PC-9 (cell line): ENCODE measurements around the gene IMP3. TPM values are rescaled to one million over a fixed set of nuclear protein-coding genes. Genes with fewer than 3 reads are reported as not detected.

ENCODE experiments used
- BruUV-seq: library from RNA; stranded (reverse); fragments of 400-500 nt; replicated peaks from 2 replicates; lab custom pipeline; 2021; lab: Mats Ljungman, UMichigan
- CTCF ChIA-PET: fragments of 300-600 bp; sonication (Branson Sonifier 250); formaldehyde crosslinking; loops from one replicate; lab custom pipeline; 2022; ENCODE audit warnings: antibody characterized with exemption; lab: Charles Lee
- POLR2A ChIA-PET: fragments of 300-600 bp; sonication (Branson Sonifier 250); formaldehyde crosslinking; loops from one replicate; lab custom pipeline; 2022; ENCODE audit warnings: antibody characterized with exemption; ENCODE audit not compliant: unreplicated experiment; lab: Charles Lee
- DNase-seq, 2 experiments: peaks; one replicate each; pipeline versions ENCODE4 v3.0.0 to v3.0.0-alpha.2; 2015 to 2022; ENCODE audit warnings: mixed read lengths in 1 of 2
- H2AFZ ChIP-seq: fragments of 200-600 bp; sonication (generic); 2 replicates; pipeline ENCODE4 v1.8.1; 2017; ENCODE audit warnings: antibody characterized with exemption
- H3F3A ChIP-seq: fragments of 200-600 bp; sonication (generic); 2 replicates; pipeline ENCODE4 v1.8.1; 2017; ENCODE audit warnings: antibody characterized with exemption, mild to moderate bottlenecking, low read depth; ENCODE audit not compliant: insufficient read depth
- H3K27ac ChIP-seq: fragments of 200-600 bp; sonication (generic); 2 replicates; pipeline ENCODE4 v1.6.1; 2016; ENCODE audit warnings: mixed run types
- H3K27me3 ChIP-seq: fragments of 200-600 bp; sonication (generic); 2 replicates; pipeline ENCODE4 v1.6.1; 2016; ENCODE audit warnings: low read depth, mixed run types; ENCODE audit not compliant: insufficient read depth
- H3K36me3 ChIP-seq: fragments of 200-600 bp; sonication (generic); 2 replicates; pipeline ENCODE4 v1.6.1; 2016; ENCODE audit warnings: low read depth, mixed run types
- H3K4me1 ChIP-seq: fragments of 200-600 bp; sonication (generic); replicated peaks from 2 replicates; pipeline ENCODE4 v1.6.1; 2016; ENCODE audit warnings: mixed run types; ENCODE audit not compliant: insufficient read depth
- H3K4me2 ChIP-seq: fragments of 200-600 bp; sonication (generic); 2 replicates; pipeline ENCODE4 v1.6.1; 2017; ENCODE audit warnings: mixed run types
- H3K4me3 ChIP-seq: fragments of 200-600 bp; sonication (generic); 2 replicates; pipeline ENCODE4 v1.6.1; 2016; ENCODE audit warnings: mixed run types
- H3K79me2 ChIP-seq: fragments of 200-600 bp; sonication (generic); 2 replicates; pipeline ENCODE4 v1.6.1; 2017; ENCODE audit warnings: low read depth, mixed run types
- H3K9me2 ChIP-seq: fragments of 200-600 bp; sonication (generic); 2 replicates; pipeline ENCODE4 v1.8.1; 2017; ENCODE audit warnings: mild to moderate bottlenecking; ENCODE audit not compliant: insufficient read depth
- H3K9me3 ChIP-seq: fragments of 200-600 bp; sonication (generic); 2 replicates; pipeline ENCODE4 v1.8.1; 2016; ENCODE audit warnings: low read depth; ENCODE audit not compliant: insufficient read depth
- H4K20me1 ChIP-seq: fragments of 200-600 bp; sonication (generic); 2 replicates; pipeline ENCODE4 v1.8.1; 2017; ENCODE audit not compliant: insufficient read depth
- CTCF ChIP-seq: fragments of 200-600 bp; sonication (generic); conservative IDR thresholded peaks from 2 replicates; pipeline ENCODE4 v1.6.1; 2017; ENCODE audit warnings: mixed run types, antibody characterized with exemption, mild to moderate bottlenecking, moderate library complexity
- EZH2 ChIP-seq: fragments of 200-600 bp; sonication (generic); IDR thresholded peaks from 2 replicates; pipeline ENCODE4 v1.8.0; 2017; ENCODE audit warnings: antibody characterized with exemption, low read depth
- intact Hi-C: fragments of 100-400 bp; cut with micrococcal nuclease; formaldehyde crosslinking; loops from one replicate; pipeline ENCODE4 v1.10.0; 2022; ENCODE audit not compliant: unreplicated experiment
- total RNA-seq: library from RNA; stranded (reverse); gene quantifications from 2 replicates; pipeline ENCODE4 v1.2.3, GENCODE V29; 2021

IMP3 gene
- total RNA-seq, 1 experiment from 2014 or later, result 53.0 TPM

- H3K4me1 ChIP-seq, result peaks cover 26% of the 10 kb centered on the region
- ChIA-PET CTCF (interaction anchor here (0.6 kb wide), 1 partner anchor 18 kb away, joined by 3 read pairs; no protein-coding TSS in a partner anchor), POLR2A (no interaction called here)
- H3K79me2 ChIP-seq, result peaks cover 13% of the 10 kb centered on the region
- H3K4me2 ChIP-seq, result no peak overlapping the region
- H4K20me1 ChIP-seq, result 0 out of 2 replicates have a peak, but pooled peaks cover 4% of the 10 kb centered on the region
- no TSS peak for BruUV-seq
- no peak overlapping the region for H3K27ac ChIP-seq
- H2AFZ ChIP-seq, result no peak overlapping the region
- no peaks in the 10 kb centered on the region for H3K9me3 ChIP-seq
- no peaks in the 10 kb centered on the region for H3K36me3 ChIP-seq
- no peak for DNase-seq
- H3K27me3 ChIP-seq, result no peaks in the 10 kb centered on the region
- intact Hi-C loops, result no loop called here
- no peaks in the 10 kb centered on the region for H3K9me2 ChIP-seq
- no peak overlapping the region for H3K4me3 ChIP-seq
- TF ChIP-seq CTCF, result no peak
- no peak for TF ChIP-seq EZH2
- H3F3A ChIP-seq, result peaks cover 20% of the 10 kb centered on the region
Observed at GRCh38 chr15:75631935-75632334, 8.1 kb downstream of the IMP3 start.

- H3K9me2 ChIP-seq, result no peaks in the 10 kb centered on the region
- H3K4me1 ChIP-seq, result peaks cover 22% of the 10 kb centered on the region
- no peaks in the 10 kb centered on the region for H3K27me3 ChIP-seq
- H2AFZ ChIP-seq, result peak within 1 kb of the TSS; percentile 84
- intact Hi-C loops, result loop anchor here (2.0 kb wide), 3 partner anchors 15 to 57 kb away; partner anchors contain the start of gene IMP3
- POLR2A ChIA-PET, result interaction anchor here (0.5 to 0.8 kb wide), 9 partner anchors 13 to 258 kb away, joined by 3 to 13 read pairs (median 4); partner anchors contain the start of genes IMP3, MAN2C1 and SIN3A
- H3K4me3 ChIP-seq, result peak within 1 kb of the TSS; percentile 69
- TSS peak; percentile 79 for BruUV-seq
- peak within 1 kb of the TSS; percentile 69 for H3K4me2 ChIP-seq
- H4K20me1 ChIP-seq, result no peaks in the 10 kb centered on the region
- DNase-seq, result peak; percentile 76 to 87
- H3K36me3 ChIP-seq, result no peaks in the 10 kb centered on the region
- CTCF ChIA-PET, result interaction anchor here (0.6 to 0.7 kb wide), 2 partner anchors 22 to 111 kb away, joined by 5 to 7 read pairs; partner anchors contain the start of gene SNX33
- H3K9me3 ChIP-seq, result no peaks in the 10 kb centered on the region
- H3K27ac ChIP-seq, result peak within 1 kb of the TSS; percentile 73
- H3F3A ChIP-seq, result peaks cover 40% of the 10 kb centered on the region
- TF ChIP-seq CTCF (no peak), EZH2 (no peak)
- H3K79me2 ChIP-seq, result no peaks in the 10 kb centered on the region
Observed at GRCh38 chr15:75625542-75626347, 14.3 kb downstream of the IMP3 start, which contains the start of gene SNUPN. Gene SNUPN (minus strand): TSS chr15:75625725. CDS start chr15:75621051, 4,674 bp downstream.

GRCh38 chr15:75622505-75622904, 17.5 kb downstream of the IMP3 start:
- peaks cover 30% of the 10 kb centered on the region for H3F3A ChIP-seq
- no peak overlapping the region for H2AFZ ChIP-seq
- H3K9me2 ChIP-seq, result no peaks in the 10 kb centered on the region
- H3K4me1 ChIP-seq, result peaks cover 19% of the 10 kb centered on the region
- no peak for TF ChIP-seq CTCF
- TF ChIP-seq EZH2, result no peak
- no peaks in the 10 kb centered on the region for H3K9me3 ChIP-seq
- no peaks in the 10 kb centered on the region for H3K27me3 ChIP-seq
- H3K4me2 ChIP-seq, result no peak overlapping the region
- H3K79me2 ChIP-seq, result no peaks in the 10 kb centered on the region
- DNase-seq, result no peak
- H3K27ac ChIP-seq, result no peak overlapping the region
- peaks cover 4% of the 10 kb centered on the region; the same call in 1 of the 2 replicates for H3K36me3 ChIP-seq
- H3K4me3 ChIP-seq, result no peak overlapping the region
- ChIA-PET CTCF (no interaction called here), POLR2A (no interaction called here)
- intact Hi-C loops, result no loop called here
- BruUV-seq, result no TSS peak
- no peaks in the 10 kb centered on the region for H4K20me1 ChIP-seq
